Measurements from ENCODE around the gene SNX25.

Gene SNX25

DNA sequence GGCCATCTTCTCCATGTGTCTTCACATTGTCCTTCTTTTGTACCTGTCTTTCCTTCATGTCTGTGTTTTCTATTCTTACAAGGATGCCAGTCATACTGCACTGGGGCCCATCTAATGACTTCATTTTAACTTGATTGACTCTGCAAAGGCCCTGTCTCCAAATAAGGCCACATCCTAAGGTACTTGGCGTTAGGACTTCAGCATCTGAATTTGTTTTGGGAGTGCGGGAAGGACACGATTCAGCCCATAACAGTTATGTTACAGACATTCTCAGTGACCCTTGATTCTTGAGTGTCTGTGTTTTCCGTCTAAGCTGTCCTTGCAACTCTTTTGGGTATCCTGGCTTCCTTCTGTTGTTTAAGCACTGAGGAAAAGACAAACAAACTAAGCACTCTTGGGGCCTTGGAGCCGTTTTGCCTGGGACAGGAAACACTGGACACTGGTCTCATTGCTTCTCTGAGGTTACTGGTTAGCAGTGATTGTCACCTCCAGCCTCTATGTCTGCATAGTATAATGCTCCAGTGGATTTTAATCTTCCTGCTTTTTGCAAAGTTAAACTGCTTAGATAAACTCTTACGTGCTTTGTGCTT is 80.7 kb downstream of the SNX25 start (continued):
- no peak for TF ChIP-seq GLIS3 (CRISPR knock-in tag; IDR thresholded peaks at IDR 0.05)
- TF ChIP-seq ZNF70 (CRISPR knock-in tag; IDR thresholded peaks at IDR 0.05) = no peak
- TF ChIP-seq ESRRG (CRISPR knock-in tag; IDR thresholded peaks at IDR 0.05) = no peak

- TF ChIP-seq POU6F1 (CRISPR knock-in tag; IDR thresholded peaks at IDR 0.05; ENCODE audit: borderline replicate concordance, low read depth) (no peak), PPARA (CRISPR knock-in tag; IDR thresholded peaks at IDR 0.05; ENCODE audit: borderline replicate concordance) (no peak), ZNF8 (CRISPR knock-in tag; IDR thresholded peaks at IDR 0.05) (no peak), ZFP3 (CRISPR knock-in tag; IDR thresholded peaks at IDR 0.05) (no peak), RARB (CRISPR knock-in tag; IDR thresholded peaks at IDR 0.05) (no peak), TCF4 (CRISPR knock-in tag; IDR thresholded peaks at IDR 0.05; ENCODE audit: borderline replicate concordance) (no peak), CSDC2 (CRISPR knock-in tag; IDR thresholded peaks at IDR 0.05) (no peak), ESRRG (CRISPR knock-in tag; IDR thresholded peaks at IDR 0.05) (no peak), OSR1 (CRISPR knock-in tag; IDR thresholded peaks at IDR 0.05) (no peak), ZC3H10 (CRISPR knock-in tag; IDR thresholded peaks at IDR 0.05) (no peak), ZFP30 (CRISPR knock-in tag; IDR thresholded peaks at IDR 0.05) (no peak), GLIS3 (CRISPR knock-in tag; IDR thresholded peaks at IDR 0.05) (no peak)
- TF ChIP-seq, protein P1, sequence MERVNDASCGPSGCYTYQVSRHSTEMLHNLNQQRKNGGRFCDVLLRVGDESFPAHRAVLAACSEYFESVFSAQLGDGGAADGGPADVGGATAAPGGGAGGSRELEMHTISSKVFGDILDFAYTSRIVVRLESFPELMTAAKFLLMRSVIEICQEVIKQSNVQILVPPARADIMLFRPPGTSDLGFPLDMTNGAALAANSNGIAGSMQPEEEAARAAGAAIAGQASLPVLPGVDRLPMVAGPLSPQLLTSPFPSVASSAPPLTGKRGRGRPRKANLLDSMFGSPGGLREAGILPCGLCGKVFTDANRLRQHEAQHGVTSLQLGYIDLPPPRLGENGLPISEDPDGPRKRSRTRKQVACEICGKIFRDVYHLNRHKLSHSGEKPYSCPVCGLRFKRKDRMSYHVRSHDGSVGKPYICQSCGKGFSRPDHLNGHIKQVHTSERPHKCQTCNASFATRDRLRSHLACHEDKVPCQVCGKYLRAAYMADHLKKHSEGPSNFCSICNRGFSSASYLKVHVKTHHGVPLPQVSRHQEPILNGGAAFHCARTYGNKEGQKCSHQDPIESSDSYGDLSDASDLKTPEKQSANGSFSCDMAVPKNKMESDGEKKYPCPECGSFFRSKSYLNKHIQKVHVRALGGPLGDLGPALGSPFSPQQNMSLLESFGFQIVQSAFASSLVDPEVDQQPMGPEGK (CRISPR knock-in tag; IDR thresholded peaks at IDR 0.05; ENCODE audit: borderline replicate concordance) = no peak
- TF ChIP-seq, protein P2, sequence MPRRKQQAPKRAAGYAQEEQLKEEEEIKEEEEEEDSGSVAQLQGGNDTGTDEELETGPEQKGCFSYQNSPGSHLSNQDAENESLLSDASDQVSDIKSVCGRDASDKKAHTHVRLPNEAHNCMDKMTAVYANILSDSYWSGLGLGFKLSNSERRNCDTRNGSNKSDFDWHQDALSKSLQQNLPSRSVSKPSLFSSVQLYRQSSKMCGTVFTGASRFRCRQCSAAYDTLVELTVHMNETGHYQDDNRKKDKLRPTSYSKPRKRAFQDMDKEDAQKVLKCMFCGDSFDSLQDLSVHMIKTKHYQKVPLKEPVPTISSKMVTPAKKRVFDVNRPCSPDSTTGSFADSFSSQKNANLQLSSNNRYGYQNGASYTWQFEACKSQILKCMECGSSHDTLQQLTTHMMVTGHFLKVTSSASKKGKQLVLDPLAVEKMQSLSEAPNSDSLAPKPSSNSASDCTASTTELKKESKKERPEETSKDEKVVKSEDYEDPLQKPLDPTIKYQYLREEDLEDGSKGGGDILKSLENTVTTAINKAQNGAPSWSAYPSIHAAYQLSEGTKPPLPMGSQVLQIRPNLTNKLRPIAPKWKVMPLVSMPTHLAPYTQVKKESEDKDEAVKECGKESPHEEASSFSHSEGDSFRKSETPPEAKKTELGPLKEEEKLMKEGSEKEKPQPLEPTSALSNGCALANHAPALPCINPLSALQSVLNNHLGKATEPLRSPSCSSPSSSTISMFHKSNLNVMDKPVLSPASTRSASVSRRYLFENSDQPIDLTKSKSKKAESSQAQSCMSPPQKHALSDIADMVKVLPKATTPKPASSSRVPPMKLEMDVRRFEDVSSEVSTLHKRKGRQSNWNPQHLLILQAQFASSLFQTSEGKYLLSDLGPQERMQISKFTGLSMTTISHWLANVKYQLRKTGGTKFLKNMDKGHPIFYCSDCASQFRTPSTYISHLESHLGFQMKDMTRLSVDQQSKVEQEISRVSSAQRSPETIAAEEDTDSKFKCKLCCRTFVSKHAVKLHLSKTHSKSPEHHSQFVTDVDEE (CRISPR knock-in tag; IDR thresholded peaks at IDR 0.05) = no peak
- TF ChIP-seq, protein P3, sequence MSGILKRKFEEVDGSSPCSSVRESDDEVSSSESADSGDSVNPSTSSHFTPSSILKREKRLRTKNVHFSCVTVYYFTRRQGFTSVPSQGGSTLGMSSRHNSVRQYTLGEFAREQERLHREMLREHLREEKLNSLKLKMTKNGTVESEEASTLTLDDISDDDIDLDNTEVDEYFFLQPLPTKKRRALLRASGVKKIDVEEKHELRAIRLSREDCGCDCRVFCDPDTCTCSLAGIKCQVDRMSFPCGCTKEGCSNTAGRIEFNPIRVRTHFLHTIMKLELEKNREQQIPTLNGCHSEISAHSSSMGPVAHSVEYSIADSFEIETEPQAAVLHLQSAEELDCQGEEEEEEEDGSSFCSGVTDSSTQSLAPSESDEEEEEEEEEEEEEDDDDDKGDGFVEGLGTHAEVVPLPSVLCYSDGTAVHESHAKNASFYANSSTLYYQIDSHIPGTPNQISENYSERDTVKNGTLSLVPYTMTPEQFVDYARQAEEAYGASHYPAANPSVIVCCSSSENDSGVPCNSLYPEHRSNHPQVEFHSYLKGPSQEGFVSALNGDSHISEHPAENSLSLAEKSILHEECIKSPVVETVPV (CRISPR knock-in tag; IDR thresholded peaks at IDR 0.05) = no peak
- no peak for ATAC-seq
Measured at GRCh38 chr4:185290656-185291055, 81.3 kb downstream of the SNX25 start.

GRCh38 chr4:185293202-185293601 is 83.8 kb downstream of the SNX25 start:
- TF ChIP-seq ZFP3 (CRISPR knock-in tag; IDR thresholded peaks at IDR 0.05) = no peak
- TF ChIP-seq ZNF8 (CRISPR knock-in tag; IDR thresholded peaks at IDR 0.05) = peak; percentile 91
- ATAC-seq = no peak

DNA sequence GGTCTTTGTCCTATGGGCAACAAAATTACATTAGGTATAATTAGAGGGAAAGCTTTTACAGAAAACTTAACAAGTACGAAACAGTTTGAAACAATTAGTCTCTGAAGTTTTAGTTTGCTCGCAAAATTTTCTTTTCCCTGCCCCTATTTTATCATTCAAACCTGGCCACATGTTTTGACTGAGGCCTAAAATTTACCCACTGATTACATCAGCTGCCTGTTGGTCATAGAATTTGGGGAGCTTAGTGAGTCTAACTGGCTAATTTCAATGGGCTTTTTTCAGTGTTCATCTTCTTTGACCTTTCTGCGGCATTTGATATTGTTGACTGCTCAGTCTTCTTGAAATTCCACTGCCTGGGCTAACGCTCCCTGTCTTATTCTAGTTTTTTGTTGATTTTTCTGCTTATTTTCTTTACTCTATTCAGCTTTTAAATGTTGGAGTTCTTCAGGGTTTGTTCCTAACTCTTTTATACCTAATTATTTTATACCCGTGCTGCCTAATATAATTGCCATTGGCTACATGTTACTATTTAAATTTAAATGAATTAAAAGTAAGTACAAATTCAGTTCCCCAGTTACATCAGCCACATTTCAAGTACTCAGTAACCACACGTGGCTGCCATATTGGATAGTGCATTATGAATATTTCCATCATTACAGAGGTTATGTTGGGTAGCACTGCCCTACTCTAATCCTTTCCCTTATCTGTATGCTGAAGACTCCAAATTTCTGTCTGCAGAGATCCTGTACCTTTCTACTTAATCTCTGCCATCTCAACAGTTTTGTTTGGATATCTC is 87.5 kb downstream of the SNX25 start:
- no peak for ATAC-seq
- no peak for TF ChIP-seq CSDC2 (CRISPR knock-in tag; IDR thresholded peaks at IDR 0.05)
- no peak for TF ChIP-seq PPARA (CRISPR knock-in tag; IDR thresholded peaks at IDR 0.05; ENCODE audit: borderline replicate concordance)
- no peak for TF ChIP-seq ZNF565 (CRISPR knock-in tag; conservative IDR thresholded peaks at IDR 0.05; ENCODE audit: low read depth)
- no peak for TF ChIP-seq BACH2 (CRISPR knock-in tag; IDR thresholded peaks at IDR 0.05; ENCODE audit: borderline replicate concordance)
- TF ChIP-seq ISL1 (CRISPR knock-in tag; IDR thresholded peaks at IDR 0.05) = no peak
- TF ChIP-seq TOX (CRISPR knock-in tag; IDR thresholded peaks at IDR 0.05; ENCODE audit: borderline replicate concordance) = no peak
